Measurements from ENCODE around the gene GATB. TPM values are rescaled to one million over a fixed set of nuclear protein-coding genes. Genes with fewer than 3 reads are reported as not detected.

GATB gene
- total and polyA plus RNA-seq, 11 donors: 32.8 to 182 (median 83.4) TPM

GRCh38 chr4:151692443-151692782 is 68.4 kb downstream of the GATB start:
- intact Hi-C loops (cut with DNase I): loop anchor here in 2 of 10 donors (5.0 to 10.0 kb wide), 2 partner anchors 70 to 692 kb away; partner anchors contain the start of gene GATB (in 1 of the 2)
- no peak for ATAC-seq

GRCh38 chr4:151691639-151692442 is 69.0 kb downstream of the GATB start:
- peaks cover 2 to 74% (median 50%) of the 10 kb centered on the region in 12 donors for H3K4me1 ChIP-seq
- H3K36me3 ChIP-seq: peaks cover 0 to 10% (median 0%) of the 10 kb centered on the region in 9 donors
- peak overlapping the region in 10 of 12 donors; percentile 34 to 84 (median 69) for H3K27ac ChIP-seq
- H3K9me3 ChIP-seq: no peaks in the 10 kb centered on the region
- DNase-seq: peak in 3 of 5 donors; percentile 47 to 67 (median 55)
- peak in 3 of 4 donors; percentile 58 to 70 (median 67) for ATAC-seq
- intact Hi-C loops (cut with DNase I): loop anchor here in 2 of 10 donors (5.0 to 10.0 kb wide), 2 partner anchors 70 to 693 kb away; partner anchors contain the start of gene GATB (in 1 of the 2)
- no peaks in the 10 kb centered on the region for H3K27me3 ChIP-seq
- no peak for TF ChIP-seq POLR2A (IDR thresholded peaks at IDR 0.05)
- H3K4me3 ChIP-seq: no peak overlapping the region
- WGBS, 4 donors: 60 to 82% (median 66%) methylated on average over 13 to 14 of the region's 14 CpGs

More at GRCh38 chr4:151692443-151692782, 68.4 kb downstream of the GATB start:
- TF ChIP-seq POLR2A (IDR thresholded peaks at IDR 0.05) (no peak), CTCF (IDR thresholded peaks at IDR 0.05) (no peak)
- 85 to 92% (median 88%) methylated on average over 6 of the region's 6 CpGs for WGBS, 4 donors
- peaks cover 0 to 11% (median 0%) of the 10 kb centered on the region in 9 donors for H3K36me3 ChIP-seq
- peaks cover 0 to 4% (median 0%) of the 10 kb centered on the region in 12 donors for H3K9me3 ChIP-seq
- no peaks in the 10 kb centered on the region for H3K27me3 ChIP-seq
- no peak for DNase-seq
- no peak overlapping the region for H3K4me3 ChIP-seq
- H3K4me1 ChIP-seq: peaks cover 2 to 70% (median 46%) of the 10 kb centered on the region in 12 donors
- peak overlapping the region in 10 of 12 donors; percentile 34 to 84 (median 69) for H3K27ac ChIP-seq

- DNase-seq (no peak), ATAC-seq (no peak)
- Histone ChIP-seq H3K4me3 (no peak overlapping the region), H3K36me3 (peaks cover 0 to 5% (median 0%) of the 10 kb centered on the region in 9 donors), H3K27me3 (no peaks in the 10 kb centered on the region), H3K27ac (peak overlapping the region in 9 of 12 donors; percentile 47 to 84 (median 72)), H3K4me1 (peaks cover 2 to 83% (median 55%) of the 10 kb centered on the region in 12 donors), H3K9me3 (no peaks in the 10 kb centered on the region)
- no peak for TF ChIP-seq POLR2A (IDR thresholded peaks at IDR 0.05)
- no peak for TF ChIP-seq CTCF (IDR thresholded peaks at IDR 0.05)
- intact Hi-C loops (cut with DNase I): loop anchor here in 2 of 10 donors (5.0 to 10.0 kb wide), 2 partner anchors 71 to 694 kb away; partner anchors contain the start of gene GATB (in 1 of the 2)
- 69 to 83% (median 73%) methylated on average over 4 of the region's 4 CpGs for WGBS, 4 donors
Observed at GRCh38 chr4:151690876-151691275, 69.9 kb downstream of the GATB start.

- DNase-seq: no peak
- H3K4me1 ChIP-seq: peaks cover 2 to 84% (median 57%) of the 10 kb centered on the region in 12 donors
- no peaks in the 10 kb centered on the region for H3K9me3 ChIP-seq
- ATAC-seq: no peak
- WGBS, 4 donors: 38 to 61% (median 41%) methylated on average over 4 of the region's 4 CpGs
- TF ChIP-seq POLR2A (IDR thresholded peaks at IDR 0.05): no peak
- TF ChIP-seq CTCF (IDR thresholded peaks at IDR 0.05): no peak
- peak overlapping the region in 10 of 12 donors; percentile 38 to 84 (median 70) for H3K27ac ChIP-seq
- peaks cover 0 to 5% (median 0%) of the 10 kb centered on the region in 9 donors for H3K36me3 ChIP-seq
- H3K27me3 ChIP-seq: no peaks in the 10 kb centered on the region
- no peak overlapping the region for H3K4me3 ChIP-seq
- intact Hi-C loops (cut with DNase I): loop anchor here in 2 of 10 donors (5.0 to 10.0 kb wide), 2 partner anchors 72 to 694 kb away; partner anchors contain the start of gene GATB (in 1 of the 2)
Observed at GRCh38 chr4:151690164-151690870, 70.5 kb downstream of the GATB start.

Measured in heart left ventricle (tissue), 16 donors.